IMR-90 (cell line): ENCODE measurements around the gene CSF1. TPM values are rescaled to one million over a fixed set of nuclear protein-coding genes. Genes with fewer than 3 reads are reported as not detected.
A peak's percentile ranks its signal among the peaks of the same experiment; 100 is the strongest.

ENCODE experiments used
- ATAC-seq: fragments of 200-7000 bp; cut with Tn5 transposase; 2 replicates; pipeline ENCODE4 v1.9.1; 2020; ENCODE audit warnings: low read depth, mild to moderate bottlenecking, moderate library complexity
- BruUV-seq: library from RNA; stranded (reverse); fragments of 400-500 nt; replicated peaks from 2 replicates; lab custom pipeline; 2021; lab: Mats Ljungman, UMichigan
- CTCF ChIA-PET: fragments of 300-600 bp; formaldehyde crosslinking; extraction: SDS; loops from one replicate; lab custom pipeline; 2021; ENCODE audit warnings: antibody characterized with exemption; lab: Yijun Ruan, JAX
- POLR2A ChIA-PET: fragments of 300-600 bp; sonication (Branson Sonifier 250); formaldehyde crosslinking; loops from one replicate; lab custom pipeline; 2022; ENCODE audit warnings: antibody characterized with exemption; ENCODE audit not compliant: unreplicated experiment; lab: Charles Lee
- DNase-seq: peaks from one replicate; pipeline ENCODE4 v3.0.0; 2013
- H2AFZ ChIP-seq: replicated peaks from 2 replicates; pipeline ENCODE3; 2013; ENCODE audit warnings: low read length, mild to moderate bottlenecking; ENCODE audit not compliant: poor library complexity
- H2AK5ac ChIP-seq: 2 replicates; pipeline ENCODE4 v1.6.1; 2013; ENCODE audit warnings: low read depth, low read length, inconsistent platforms
- H2AK9ac ChIP-seq: replicated peaks from 2 replicates; pipeline ENCODE3; 2013; ENCODE audit warnings: mild to moderate bottlenecking, low read depth, low read length, moderate library complexity; ENCODE audit not compliant: poor library complexity
- H2BK120ac ChIP-seq: 2 replicates; pipeline ENCODE4 v1.6.1; 2013; ENCODE audit warnings: low read depth, low read length, inconsistent platforms
- H2BK15ac ChIP-seq: 3 replicates; pipeline ENCODE4 v1.6.1; 2013; ENCODE audit warnings: low read depth, low read length, inconsistent platforms
- H2BK20ac ChIP-seq: 2 replicates; pipeline ENCODE4 v1.6.1; 2013; ENCODE audit warnings: low read depth, mild to moderate bottlenecking, inconsistent platforms, low read length, moderate library complexity
- H2BK5ac ChIP-seq: 2 replicates; pipeline ENCODE4 v1.6.1; 2013; ENCODE audit warnings: mild to moderate bottlenecking, low read depth, low read length, inconsistent platforms; ENCODE audit not compliant: poor library complexity, severe bottlenecking
- H3K14ac ChIP-seq: replicated peaks from 2 replicates; pipeline ENCODE4 v1.6.1; 2013; ENCODE audit warnings: low read depth, low read length, inconsistent platforms
- H3K18ac ChIP-seq: 2 replicates; pipeline ENCODE4 v1.6.1; 2013; ENCODE audit warnings: low read depth, low read length, control low read depth
- H3K23ac ChIP-seq: 2 replicates; pipeline ENCODE4 v1.6.1; 2013; ENCODE audit warnings: low read depth, low read length, inconsistent platforms
- H3K27ac ChIP-seq: 2 replicates; pipeline ENCODE4 v1.5.1; 2013; ENCODE audit warnings: mild to moderate bottlenecking, control low read depth, low read length; ENCODE audit not compliant: insufficient read depth
- H3K27me3 ChIP-seq: 2 replicates; pipeline ENCODE4 v1.6.1; 2013; ENCODE audit warnings: low read length; ENCODE audit not compliant: control insufficient read depth, insufficient read depth
- H3K36me3 ChIP-seq: 2 replicates; pipeline ENCODE4 v1.6.1; 2013; ENCODE audit warnings: low read length, mixed read lengths; ENCODE audit not compliant: control insufficient read depth, insufficient read depth
- H3K4ac ChIP-seq: 2 replicates; pipeline ENCODE4 v1.6.1; 2013; ENCODE audit warnings: low read depth, low read length, inconsistent platforms
- H3K4me1 ChIP-seq: 2 replicates; pipeline ENCODE4 v1.6.1; 2013; ENCODE audit warnings: low read length, mixed read lengths; ENCODE audit not compliant: control insufficient read depth, insufficient read depth
- H3K4me2 ChIP-seq: 2 replicates; pipeline ENCODE4 v1.6.1; 2013; ENCODE audit warnings: low read depth, mild to moderate bottlenecking, control low read depth, low read length, moderate library complexity
- H3K4me3 ChIP-seq: 2 replicates; pipeline ENCODE4 v1.5.1; 2013; ENCODE audit warnings: low read depth, mild to moderate bottlenecking, control low read depth, low read length, moderate library complexity; ENCODE audit not compliant: insufficient read depth
- H3K56ac ChIP-seq: 2 replicates; pipeline ENCODE4 v1.6.1; 2013; ENCODE audit warnings: low read length, inconsistent platforms; ENCODE audit not compliant: insufficient read depth; ENCODE audit errors: extremely low read depth
- H3K79me1 ChIP-seq, 2 experiments: 2 replicates each; pipeline ENCODE4 v1.6.1; 2013; ENCODE audit warnings: low read length in 2 of 2, inconsistent platforms in 1 of 2, low read depth in 1 of 2
- H3K9ac ChIP-seq: 2 replicates; pipeline ENCODE4 v1.6.1; 2013; ENCODE audit warnings: low read depth, low read length, control low read depth
- H3K9me1 ChIP-seq: 2 replicates; pipeline ENCODE4 v1.6.1; 2013; ENCODE audit warnings: low read length, inconsistent platforms; ENCODE audit not compliant: insufficient read depth
- H3K9me3 ChIP-seq: 2 replicates; pipeline ENCODE4 v1.6.1; 2013; ENCODE audit warnings: low read length; ENCODE audit not compliant: control insufficient read depth, insufficient read depth
- H4K20me1 ChIP-seq: 2 replicates; pipeline ENCODE4 v1.6.1; 2013; ENCODE audit warnings: low read length, inconsistent platforms; ENCODE audit not compliant: insufficient read depth
- H4K5ac ChIP-seq: 2 replicates; pipeline ENCODE4 v1.6.1; 2013; ENCODE audit warnings: mild to moderate bottlenecking, low read depth, low read length, control low read depth
- H4K8ac ChIP-seq, 2 experiments: 2 replicates each; pipeline ENCODE4 v1.6.1; 2013; ENCODE audit warnings: low read depth in 2 of 2, low read length in 2 of 2, control low read depth in 1 of 2, inconsistent platforms in 1 of 2
- H4K91ac ChIP-seq: 2 replicates; pipeline ENCODE4 v1.6.1; 2013; ENCODE audit warnings: low read depth, low read length, inconsistent platforms; ENCODE audit not compliant: insufficient read depth
- BHLHE40 ChIP-seq: fragments of 150-350 bp; IDR thresholded peaks from 2 replicates; pipeline ENCODE4 v1.6.1; 2016; ENCODE audit warnings: mild to moderate bottlenecking, low read depth, low read length
- CEBPB ChIP-seq: IDR thresholded peaks from 2 replicates; pipeline ENCODE4 v1.6.1; 2012; ENCODE audit warnings: low read depth, low read length, improper control_type of control experiment
- CHD1 ChIP-seq: IDR thresholded peaks from 2 replicates; pipeline ENCODE4 v1.6.1; 2012; ENCODE audit warnings: low read depth, low read length, improper control_type of control experiment
- CTCF ChIP-seq: conservative IDR thresholded peaks from 2 replicates; pipeline ENCODE4 v1.5.1; 2012; ENCODE audit warnings: mild to moderate bottlenecking, low read depth, low read length, improper control_type of control experiment
- ELK1 ChIP-seq: fragments of 150-350 bp; IDR thresholded peaks from 2 replicates; pipeline ENCODE4 v1.6.1; 2016; ENCODE audit warnings: low read depth, mild to moderate bottlenecking, low read length, moderate library complexity, borderline replicate concordance
- FOS ChIP-seq: fragments of 150-350 bp; IDR thresholded peaks from 2 replicates; pipeline ENCODE4 v1.6.1; 2016; ENCODE audit warnings: low read depth, low read length
- MAFK ChIP-seq: IDR thresholded peaks from 2 replicates; pipeline ENCODE4 v1.6.1; 2012; ENCODE audit warnings: low read depth, low read length, improper control_type of control experiment
- MAZ ChIP-seq: IDR thresholded peaks from 2 replicates; pipeline ENCODE4 v1.6.1; 2012; ENCODE audit warnings: low read depth, mild to moderate bottlenecking, low read length, improper control_type of control experiment, moderate library complexity, borderline replicate concordance
- MXI1 ChIP-seq: IDR thresholded peaks from 2 replicates; pipeline ENCODE4 v1.6.1; 2012; ENCODE audit warnings: low read depth, mild to moderate bottlenecking, low read length, moderate library complexity, borderline replicate concordance
- NFE2L2 ChIP-seq: fragments of 150-350 bp; IDR thresholded peaks from 2 replicates; pipeline ENCODE4 v1.6.1; 2016; ENCODE audit warnings: low read depth, mild to moderate bottlenecking, low read length
- POLR2A ChIP-seq: IDR thresholded peaks from 2 replicates; pipeline ENCODE4 v1.6.1; 2012; ENCODE audit warnings: mild to moderate bottlenecking, low read depth, low read length
- RAD21 ChIP-seq: IDR thresholded peaks from 2 replicates; pipeline ENCODE4 v1.6.1; 2012; ENCODE audit warnings: low read length, improper control_type of control experiment
- RCOR1 ChIP-seq: IDR thresholded peaks from 2 replicates; pipeline ENCODE4 v1.6.1; 2012; ENCODE audit warnings: mild to moderate bottlenecking, low read length, improper control_type of control experiment; ENCODE audit not compliant: insufficient replicate concordance
- RFX5 ChIP-seq: IDR thresholded peaks from 2 replicates; pipeline ENCODE4 v1.8.0; 2012; ENCODE audit warnings: low read depth, mild to moderate bottlenecking, low read length, moderate library complexity
- SMC3 ChIP-seq: fragments of 150-350 bp; IDR thresholded peaks from 2 replicates; pipeline ENCODE4 v1.6.1; 2016; ENCODE audit warnings: low read depth, mild to moderate bottlenecking, antibody characterized with exemption, low read length, moderate library complexity
- USF2 ChIP-seq: fragments of 150-350 bp; IDR thresholded peaks from 2 replicates; pipeline ENCODE4 v1.6.1; 2017; ENCODE audit warnings: mild to moderate bottlenecking, antibody characterized with exemption, low read length, low read depth
- WGBS, 2 experiments: methylation state at CpG; one replicate each; pipeline versions ENCODE4 v1.1.5 to v1.1.7; 2013; ENCODE audit warnings: missing lambda C conversion rate in 2 of 2; ENCODE audit not compliant: insufficient read length in 1 of 2; ENCODE audit errors: extremely low coverage in 2 of 2; 5-methylcytosine and 5-hydroxymethylcytosine counted together
- dilution Hi-C: fragments of 300-500 bp; cut with HindIII; formaldehyde crosslinking; loops from one replicate; pipeline ENCODE4 v1.14.3; 2018; ENCODE audit warnings: low sequenced_read_pairs; ENCODE audit not compliant: unreplicated experiment
- in situ Hi-C: fragments of 300-500 bp; cut with MboI; formaldehyde crosslinking; loops from 3 replicates; pipeline ENCODE4 v1.14.3; 2019; ENCODE audit warnings: low sequenced_read_pairs, inconsistent platforms, mixed read lengths
- intact Hi-C: fragments of 100-400 bp; cut with micrococcal nuclease; formaldehyde crosslinking; loops from 2 replicates; pipeline ENCODE4 v1.10.0; 2022
- polyA plus RNA-seq, 3 experiments: library from polyadenylated mRNA; depleted of rRNA; stranded (reverse); fragments of >200 nt; gene quantifications; 2 replicates each; pipeline ENCODE4 v1.2.3, GENCODE V29; 2012; ENCODE audit warnings: low replicate concordance in 1 of 3
- total RNA-seq: library from RNA; depleted of rRNA; stranded (reverse); fragments of >200 nt; gene quantifications from 2 replicates; pipeline ENCODE4 v1.2.3, GENCODE V29; 2012

The CSF1 gene
- total and polyA plus RNA-seq, 2 of the 4 experiments (the other 2 are of a cell fraction) = 14.3 to 22.0 TPM

GRCh38 chr1:109877776-109878175 lies 32.9 kb upstream of the CSF1 start:
- no CpG with 5 or more reads among the region's 3 CpGs for WGBS, 2 experiments
- Histone ChIP-seq H2BK120ac (peak overlapping the region; percentile 99), H3K9me3 (no peaks in the 10 kb centered on the region), H4K8ac (peak overlapping the region; percentile 88 to 93), H3K4me2 (peak overlapping the region; percentile 44), H3K4me1 (peaks cover 27% of the 10 kb centered on the region), H2AFZ (peak overlapping the region; percentile 88), H3K27me3 (no peaks in the 10 kb centered on the region), H3K23ac (peak overlapping the region; percentile 91), H3K4me3 (no peak overlapping the region), H3K27ac (peak overlapping the region; percentile 91), H3K18ac (peak overlapping the region; percentile 84), H4K91ac (peak overlapping the region; percentile 99), H2BK15ac (peak overlapping the region; percentile 97; the same call in 2 of the 3 replicates), H3K14ac (peak overlapping the region; percentile 90), H3K4ac (peak overlapping the region; percentile 99), H3K9ac (peak overlapping the region; percentile 52), H2BK20ac (peak overlapping the region; percentile 97), H2BK5ac (peak overlapping the region; percentile 91), H3K56ac (peak overlapping the region; percentile 83), H3K79me1 (no peaks in the 10 kb centered on the region), H3K9me1 (peaks cover 23% of the 10 kb centered on the region), H4K20me1 (no peaks in the 10 kb centered on the region), H3K36me3 (no peaks in the 10 kb centered on the region), H2AK5ac (peak overlapping the region; percentile 94), H4K5ac (peak overlapping the region; percentile 68), H2AK9ac (peak overlapping the region; percentile 93)
- in situ Hi-C loops = no loop called here
- TF ChIP-seq ELK1 (no peak), RFX5 (no peak), MAFK (no peak), CTCF (no peak), RCOR1 (no peak), CHD1 (no peak), SMC3 (no peak), BHLHE40 (no peak), MXI1 (no peak), NFE2L2 (no peak), MAZ (no peak), CEBPB (no peak), RAD21 (no peak), POLR2A (no peak), USF2 (no peak), FOS (no peak)
- ATAC-seq = no peak
- ChIA-PET CTCF (interaction anchor here (0.9 kb wide), 1 partner anchor 264 kb away, joined by 3 read pairs; no protein-coding TSS in a partner anchor), POLR2A (no interaction called here)
- intact Hi-C loops = loop anchor here (1.0 to 5.0 kb wide), 3 partner anchors 33 to 95 kb away; partner anchors contain the start of gene CSF1
- no peak for DNase-seq
- BruUV-seq = no TSS peak
- dilution Hi-C loops = no loop called here
